Measurements from ENCODE around the gene ERF. TPM values are rescaled to one million over a fixed set of nuclear protein-coding genes. Genes with fewer than 3 reads are reported as not detected.

ERF gene
- total and polyA plus RNA-seq, 2 of the 8 experiments (the other 6 are each of a cell fraction or from before 2014, with no cell fraction given) = 43.7 to 62.7 TPM

DNA sequence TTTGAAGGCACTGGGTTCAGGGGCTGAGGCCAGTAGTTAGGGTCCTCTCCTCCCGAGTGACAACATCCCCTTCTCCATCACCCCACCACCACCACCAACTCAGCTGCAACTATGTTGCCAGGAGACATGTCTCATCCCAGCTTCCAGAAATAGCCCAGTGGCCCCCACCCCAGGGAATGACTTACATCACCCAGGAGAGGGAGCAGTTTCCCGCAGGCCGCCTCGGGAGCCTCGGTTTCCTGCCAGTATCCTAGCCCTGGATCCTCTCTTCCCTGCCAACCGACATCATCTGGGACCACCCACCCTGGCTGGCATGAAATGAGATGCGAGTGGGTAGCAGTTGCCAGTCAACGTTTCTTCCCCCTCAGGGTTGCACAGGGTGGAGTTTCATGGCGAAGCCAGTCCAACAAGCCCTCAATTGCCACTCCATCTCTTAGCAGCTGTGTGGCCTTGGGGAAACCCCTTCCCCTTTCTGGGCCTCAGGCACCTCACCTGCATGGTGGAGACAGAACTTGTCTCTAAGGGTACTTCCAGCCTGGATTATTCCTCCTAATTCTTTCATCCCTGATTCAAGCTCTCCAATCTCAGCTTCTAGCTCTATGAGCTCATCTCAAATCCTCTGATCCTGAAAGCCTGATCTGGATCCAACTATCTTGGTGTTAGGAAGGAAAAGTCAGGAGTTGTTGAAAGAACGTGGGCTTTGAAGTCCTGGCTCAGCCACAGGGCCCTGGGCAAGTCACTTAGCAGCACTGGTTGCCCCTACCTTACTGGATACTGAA lies 8.6 kb downstream of the ERF start (continued):
- TF ChIP-seq RAD21 (IDR thresholded peaks at IDR 0.05 in 1 of 2, conservative IDR thresholded peaks at IDR 0.05 in 1 of 2; ENCODE audit: low read depth in 2 of 2, low read length in 2 of 2) = peak; percentile 72 to 75
- TF ChIP-seq EP300 (IDR thresholded peaks at IDR 0.05; ENCODE audit: borderline replicate concordance in 1 of 2, low read depth in 2 of 2, low read length in 2 of 2) = no peak
- TF ChIP-seq HDAC6 (IDR thresholded peaks at IDR 0.05; ENCODE audit: low read depth, low read length) = no peak
- TF ChIP-seq CREB1 (IDR thresholded peaks at IDR 0.05) = no peak
- TF ChIP-seq JUND (IDR thresholded peaks at IDR 0.05; ENCODE audit: low read length) = peak; percentile 28; the same call in 1 of the 2 replicates
